Measurements from ENCODE around the gene IFITM10.

Gene IFITM10

DNA sequence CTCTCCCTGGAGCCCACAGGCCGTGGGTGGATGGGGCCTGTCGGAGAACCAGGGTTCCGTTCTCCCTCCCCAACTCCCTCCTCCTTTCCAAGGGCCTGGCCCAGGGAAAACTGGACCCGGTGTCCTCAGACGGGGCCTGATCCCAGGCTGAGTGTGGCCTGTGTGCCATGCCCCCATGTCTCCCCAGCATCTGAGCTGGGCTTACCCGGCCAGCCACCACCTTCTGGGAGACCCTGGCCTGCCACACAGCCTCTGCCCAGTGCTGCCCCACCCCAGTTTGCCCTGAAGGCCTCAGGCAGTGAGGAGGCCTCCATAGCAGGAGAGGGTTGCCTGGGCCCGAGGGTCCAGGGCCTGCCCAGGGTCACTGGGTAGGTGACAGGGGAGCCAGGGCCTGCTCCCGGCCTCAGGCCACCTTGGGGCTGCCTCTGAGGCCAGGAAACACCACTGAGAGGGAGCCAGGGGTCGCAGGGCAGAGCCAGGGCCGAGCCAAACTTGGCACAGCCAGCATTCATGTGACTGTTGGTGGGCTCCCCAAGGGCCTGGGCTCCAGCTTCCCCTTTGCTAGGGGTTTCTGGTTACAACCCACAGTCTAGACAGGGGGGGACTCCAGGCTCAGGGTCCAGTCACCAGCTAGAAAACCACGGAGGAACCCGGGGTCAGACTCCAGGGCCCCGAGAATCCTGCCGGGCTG, 590 bp upstream of the IFITM10 start:
- DNase-seq = no peak

DNA sequence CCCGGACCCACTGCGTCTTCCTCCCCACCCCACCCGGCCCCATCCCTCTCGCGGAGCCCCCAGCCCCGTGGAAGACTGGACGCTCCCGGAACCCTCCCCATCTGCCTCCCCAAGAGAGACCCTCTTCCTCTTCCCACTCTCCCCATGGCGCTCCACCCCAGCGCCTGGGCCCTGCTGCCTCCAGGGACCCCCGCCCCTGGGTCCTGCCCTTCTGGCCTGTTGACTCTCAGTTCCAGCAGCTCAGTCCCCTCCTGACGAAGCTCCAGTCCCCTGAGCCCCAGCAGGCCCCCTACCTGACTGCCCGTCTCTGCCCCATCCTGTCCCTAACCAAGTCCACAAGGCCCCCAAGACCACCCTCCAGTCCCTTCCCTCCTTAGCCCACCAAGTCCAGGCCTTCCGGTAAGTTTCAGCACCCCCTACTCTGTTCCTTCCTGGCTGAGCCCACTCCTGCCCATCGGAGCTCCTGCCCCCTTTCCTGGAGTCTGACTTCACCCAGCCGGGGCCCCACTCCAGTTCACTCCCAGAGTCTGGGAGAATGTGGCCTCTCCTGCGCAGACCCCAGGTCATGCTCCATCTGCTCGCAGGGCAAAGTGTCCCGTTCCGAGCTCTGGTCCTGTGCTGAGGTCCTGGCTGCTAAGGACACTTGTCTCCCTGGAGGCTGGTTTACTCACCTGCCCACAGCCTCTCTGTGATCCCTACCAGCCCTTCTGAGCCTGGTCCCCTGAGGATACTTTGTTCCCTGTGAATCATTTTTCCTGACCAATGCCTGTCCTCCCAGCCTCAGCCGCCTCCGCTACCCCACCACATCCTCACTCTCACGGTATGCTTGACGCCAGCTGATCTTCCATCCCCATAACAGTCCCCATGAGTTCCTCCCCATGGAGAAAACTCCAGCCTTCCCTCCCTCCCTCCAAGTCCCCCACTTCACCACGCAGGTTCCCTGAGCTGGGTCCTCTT, 722 bp downstream of the IFITM10 start:
- no peak for DNase-seq

DNA sequence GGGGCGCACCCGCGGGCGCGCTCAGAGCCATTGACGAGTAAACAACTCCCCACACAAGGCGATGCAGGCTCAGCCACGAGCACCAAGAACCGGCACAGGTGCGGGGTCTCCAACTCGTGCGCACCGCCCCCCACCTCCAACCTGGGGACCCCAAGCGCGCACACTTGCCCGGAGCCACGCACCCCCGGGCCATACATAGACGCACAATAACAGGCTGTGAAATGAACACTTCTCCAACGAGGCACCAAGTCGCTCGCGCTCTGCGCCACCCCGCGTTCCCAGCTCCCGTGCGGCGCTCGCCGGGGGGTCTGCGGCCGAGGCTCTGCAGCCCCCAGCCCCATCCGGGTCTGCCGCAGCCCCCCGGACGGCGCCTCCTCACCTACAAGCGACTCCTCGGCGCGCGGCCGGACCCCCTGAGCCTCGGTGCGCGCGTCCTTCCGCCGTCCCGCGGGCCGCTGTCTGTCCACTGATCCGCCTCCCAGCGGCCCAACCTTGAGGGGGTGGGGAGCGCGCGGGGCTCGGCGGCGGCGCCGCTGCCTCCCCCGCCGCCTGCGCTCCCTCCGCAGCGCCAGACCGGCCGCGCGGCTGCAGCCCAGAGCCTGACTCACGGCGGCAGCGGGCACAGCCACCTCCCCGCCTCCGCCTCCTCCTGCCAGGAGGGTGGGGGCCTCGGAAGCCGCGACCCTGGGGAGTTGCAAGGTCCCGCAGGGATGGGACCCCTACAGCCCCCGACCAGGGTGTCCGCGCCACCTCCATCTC, 1.6 kb downstream of the IFITM10 start:
- no peak for DNase-seq

DNA sequence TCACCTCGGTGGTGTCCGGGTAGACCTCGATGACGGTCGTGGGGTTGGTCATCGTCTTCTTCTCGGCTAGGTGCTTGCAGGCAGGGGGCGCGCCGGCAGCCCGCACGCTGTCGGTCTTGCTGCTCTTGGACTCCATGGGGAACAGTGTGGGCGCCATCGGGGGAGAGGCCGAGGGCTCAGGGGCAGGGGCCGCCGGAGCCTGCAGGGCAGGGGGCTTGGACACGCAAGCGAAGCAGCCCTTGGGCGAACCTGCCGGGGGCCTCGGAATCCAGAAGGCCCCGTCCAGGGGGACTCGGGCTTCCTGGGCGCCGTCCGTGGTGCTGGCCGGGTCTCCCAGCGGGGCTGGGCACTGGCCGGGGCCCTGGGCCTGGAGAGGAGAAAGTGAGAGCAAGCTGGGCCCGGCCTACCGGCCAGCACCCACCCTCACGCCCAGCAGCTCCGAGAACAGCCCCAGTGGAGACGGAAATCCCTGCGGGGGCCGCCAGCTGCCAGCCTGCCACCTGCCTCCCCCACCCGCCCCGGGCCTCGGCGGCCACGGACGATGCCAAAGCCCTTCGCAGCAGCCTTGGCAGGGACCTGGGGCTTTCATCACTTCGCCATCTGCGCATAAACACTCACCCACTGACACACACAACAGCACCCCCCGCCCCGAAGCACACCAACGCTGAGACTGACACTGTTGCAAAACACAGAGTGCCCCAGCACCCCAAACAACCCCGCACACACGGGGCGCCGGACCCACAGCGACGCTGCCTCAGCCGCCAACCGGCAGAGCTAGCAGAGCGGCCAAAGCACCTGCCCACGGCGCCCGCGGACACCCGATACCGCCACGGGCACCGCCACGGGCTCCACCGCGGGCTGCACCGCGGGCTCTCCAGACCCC, 2.4 kb downstream of the IFITM10 start:
- no peak for DNase-seq

DNA sequence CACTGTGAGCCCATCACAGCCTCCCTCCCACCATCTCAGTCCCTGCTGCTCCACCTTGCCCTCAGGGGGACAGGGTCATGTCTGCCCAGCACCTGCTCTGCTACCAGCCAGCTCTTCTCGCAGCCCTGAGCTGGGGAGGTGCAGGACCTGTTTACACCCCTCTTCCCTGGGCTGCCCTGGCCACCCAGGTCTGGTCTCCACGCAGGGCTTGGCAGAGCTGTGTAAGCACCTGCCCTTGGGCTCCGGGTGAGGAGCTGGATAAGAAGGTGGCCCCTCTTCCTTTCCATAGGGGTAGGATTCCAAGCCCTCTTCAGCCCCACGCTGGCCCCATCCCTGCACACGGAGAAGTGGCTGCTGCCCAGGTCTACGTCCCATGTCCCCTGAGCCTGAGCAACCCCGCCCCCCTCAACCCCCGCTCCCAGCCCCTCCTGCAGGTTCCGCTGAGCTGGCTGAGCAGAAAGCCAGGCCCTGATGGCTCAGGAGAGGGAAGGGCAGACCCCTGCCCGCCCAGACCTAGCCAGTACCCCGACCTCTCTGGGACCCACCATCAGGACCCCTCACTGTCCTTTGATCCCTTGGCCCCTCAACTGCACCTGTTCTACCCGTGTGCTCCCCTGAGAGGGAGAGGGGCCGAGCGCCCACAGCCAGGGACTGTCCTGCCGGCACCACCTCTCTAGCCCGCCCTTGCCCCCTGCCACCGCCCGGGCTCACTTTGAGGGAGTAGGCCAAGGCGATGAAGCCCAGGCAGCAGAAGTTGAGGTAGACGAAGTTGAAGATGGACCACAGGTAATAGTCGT, 3.2 kb downstream of the IFITM10 start:
- no peak for DNase-seq

DNA sequence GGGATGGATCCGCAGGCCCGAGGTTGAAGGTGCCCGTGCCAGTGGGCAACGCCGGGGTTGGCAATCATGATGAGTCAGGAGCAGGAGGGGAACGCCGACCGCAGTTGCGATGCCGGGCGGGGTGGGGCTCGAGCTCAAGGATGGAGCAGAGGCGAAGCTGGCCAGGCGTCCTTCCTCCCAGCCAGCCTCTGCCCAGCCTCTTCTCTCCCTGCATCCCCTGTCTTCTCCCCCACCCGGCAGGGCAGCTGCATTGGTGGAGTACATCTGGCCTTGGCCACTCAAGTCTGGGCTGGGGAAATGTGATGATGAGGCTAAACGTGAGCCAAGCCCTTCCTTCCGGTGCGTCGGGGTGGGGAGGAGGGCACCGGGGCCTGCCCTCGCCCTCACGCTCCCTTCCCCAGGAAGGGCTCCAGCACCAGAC, 3.9 kb downstream of the IFITM10 start:
- no peak for DNase-seq

DNA sequence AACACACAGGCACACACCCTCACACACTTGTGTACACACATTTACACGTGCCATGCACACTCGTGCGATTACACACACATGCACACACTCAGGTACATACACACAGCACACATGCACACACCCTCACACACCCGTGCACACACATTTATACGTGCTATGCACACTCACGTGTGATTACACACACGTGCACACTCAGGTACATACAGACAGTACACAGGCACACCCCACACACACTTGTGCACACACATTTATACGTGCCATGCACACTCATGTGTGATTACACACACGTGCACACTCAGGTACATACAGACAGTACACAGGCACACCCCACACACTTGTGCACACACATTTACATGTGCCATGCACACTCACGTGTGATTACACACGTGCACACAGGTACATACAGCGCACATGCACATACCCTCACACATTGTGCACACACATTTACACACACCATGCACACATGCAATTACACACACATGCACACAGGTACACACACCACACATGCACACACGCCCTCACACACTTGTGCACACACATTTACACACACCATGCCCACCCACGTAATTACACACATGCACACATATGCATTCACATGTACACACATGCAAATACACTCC, 4.6 kb downstream of the IFITM10 start:
- DNase-seq = no peak

DNA sequence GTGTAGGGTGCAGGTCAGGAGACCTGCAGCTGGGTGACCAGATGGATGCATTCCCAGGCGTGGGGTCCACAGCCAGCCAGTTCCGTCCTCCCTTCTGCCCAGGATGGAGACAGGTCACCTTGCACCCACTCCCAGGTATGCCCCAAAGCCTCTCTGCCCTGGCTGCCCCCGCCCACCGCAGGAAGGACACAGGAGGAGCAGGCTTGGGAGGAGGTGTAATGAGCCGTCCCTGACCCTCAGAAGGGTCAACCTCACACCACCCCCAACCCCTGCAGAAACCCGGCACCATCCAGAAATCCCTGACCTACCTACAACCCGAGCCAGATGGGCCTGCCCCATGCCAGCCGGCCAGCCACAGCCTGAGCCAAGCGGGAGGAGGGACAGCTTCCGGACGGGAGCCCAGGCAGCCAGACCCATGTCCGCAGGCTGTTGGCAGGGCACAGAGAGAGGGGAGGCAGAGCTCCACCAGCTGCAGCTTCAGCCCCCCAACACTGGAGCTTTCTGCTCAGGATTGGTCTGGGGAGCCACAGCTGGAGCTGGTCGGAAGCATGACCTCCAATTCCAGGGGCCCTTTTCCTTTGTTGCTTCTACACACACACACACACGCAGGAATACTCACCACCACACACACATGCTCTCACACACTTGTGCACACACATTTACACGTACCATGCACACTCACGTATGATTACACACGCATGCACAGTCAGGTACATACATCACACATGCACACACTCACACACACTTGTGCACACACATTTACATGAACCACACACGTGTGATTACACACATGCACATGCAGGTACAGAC, 5.3 kb downstream of the IFITM10 start:
- no peak for DNase-seq

DNA sequence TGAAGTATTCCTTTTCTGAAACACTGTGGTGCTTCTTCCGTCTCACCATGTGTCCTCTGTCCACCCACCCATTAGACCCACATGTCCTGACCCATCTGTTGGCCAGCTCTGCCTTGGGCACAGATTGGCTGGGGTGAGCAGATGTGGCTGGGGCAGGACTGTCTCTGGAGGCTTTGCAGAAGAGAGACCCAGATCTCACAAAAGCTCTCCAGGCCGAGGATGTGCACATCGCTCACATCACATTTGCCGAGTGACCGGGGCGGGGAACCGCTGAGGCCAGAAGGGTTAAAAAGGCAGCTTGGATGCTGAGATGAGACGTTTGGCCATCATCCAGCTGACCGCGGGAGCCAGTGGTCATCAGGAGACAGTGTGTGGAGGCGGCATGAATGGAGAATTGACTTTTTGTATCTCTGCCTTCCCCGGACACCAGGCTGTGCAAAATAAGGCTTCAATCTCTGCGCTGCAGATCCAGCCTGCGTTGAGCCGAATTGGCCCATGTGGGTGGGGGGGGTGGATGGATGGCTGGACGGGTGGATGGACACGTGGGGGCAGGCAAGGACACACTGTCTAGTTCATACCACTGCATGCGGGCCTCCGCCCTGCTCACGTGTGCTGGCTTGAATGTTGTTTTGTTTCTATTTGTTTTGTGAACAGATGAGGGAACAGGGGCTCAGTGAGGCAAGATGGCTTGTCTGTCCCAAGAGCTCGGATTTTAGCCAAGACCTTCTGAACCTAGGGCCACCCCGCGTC, 6.1 kb downstream of the IFITM10 start:
- DNase-seq = no peak

DNA sequence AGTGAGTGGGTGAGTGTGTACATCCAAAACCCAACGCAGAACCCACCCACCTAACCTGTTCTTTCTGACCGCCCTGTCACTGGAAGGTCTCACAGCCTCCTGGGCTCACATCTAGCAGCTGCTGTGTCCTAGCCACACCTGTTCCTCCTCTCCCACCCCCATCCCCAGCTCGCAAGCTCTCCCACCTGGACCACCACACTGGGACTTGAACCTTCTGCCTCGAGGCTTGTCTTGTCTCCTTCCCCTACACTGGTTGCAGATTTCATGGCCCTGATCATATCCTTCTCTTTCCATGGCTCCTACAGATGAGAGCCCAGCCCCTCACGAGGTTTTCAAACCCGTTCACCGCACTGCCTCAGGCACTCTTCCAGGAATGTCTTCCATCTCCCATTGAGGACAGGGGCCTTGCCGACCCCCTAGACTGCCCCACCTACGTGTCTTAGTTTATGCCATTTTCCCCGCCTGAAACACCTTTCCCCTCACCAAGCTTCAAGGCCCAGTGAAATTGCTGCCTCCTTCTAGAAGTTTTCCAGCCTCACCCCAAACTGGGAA, 6.7 kb downstream of the IFITM10 start:
- no peak for DNase-seq

DNA sequence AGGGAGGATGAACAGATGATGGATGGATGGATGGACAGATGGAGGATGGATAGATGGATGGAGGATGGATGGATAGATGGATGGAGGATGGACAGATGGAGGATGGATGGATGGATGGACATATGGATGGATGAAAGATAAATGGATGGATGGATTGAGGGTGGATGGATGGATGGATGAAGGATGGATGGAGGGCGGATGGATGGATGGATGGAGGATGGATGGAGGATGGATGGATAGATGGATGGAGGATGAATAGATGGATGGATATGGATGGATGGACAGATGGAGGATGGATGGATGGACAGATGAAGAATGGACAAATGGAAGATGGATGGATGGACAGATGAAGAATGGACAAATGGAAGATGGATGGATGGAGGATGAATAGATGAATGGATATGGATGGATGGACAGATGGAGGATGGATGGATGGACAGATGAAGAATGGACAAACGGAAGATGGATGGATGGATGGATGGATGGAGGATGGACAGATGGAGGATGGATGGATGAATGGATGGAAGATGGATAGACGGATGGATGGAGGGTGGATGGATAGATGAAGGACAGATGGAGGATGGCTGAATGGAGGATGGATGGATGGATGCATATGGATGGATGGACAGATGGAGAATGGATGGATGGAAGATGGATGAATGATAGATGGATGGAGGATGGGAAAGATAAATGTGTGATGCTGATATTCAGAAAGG, 7.4 kb downstream of the IFITM10 start:
- DNase-seq = no peak

DNA sequence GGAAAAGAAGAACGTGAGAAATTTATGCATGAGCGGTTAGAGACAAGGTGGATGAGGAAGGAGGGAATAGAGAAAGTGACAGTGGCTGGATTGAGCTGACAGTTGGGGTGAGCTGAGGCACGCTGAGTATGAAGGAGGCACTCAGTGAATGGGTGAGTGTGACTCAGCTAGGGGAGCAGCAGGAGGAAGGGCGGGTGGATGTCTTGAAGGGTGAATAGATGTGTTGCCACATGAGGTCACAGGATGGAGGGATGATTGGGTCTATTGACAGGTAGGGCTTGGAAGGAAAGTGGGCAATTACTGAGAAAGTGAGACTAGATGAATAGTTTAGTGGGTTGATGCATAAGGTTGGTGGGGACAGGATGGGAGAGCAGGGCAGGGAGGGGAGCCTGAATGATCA, 8.0 kb downstream of the IFITM10 start:
- no peak for DNase-seq

DNA sequence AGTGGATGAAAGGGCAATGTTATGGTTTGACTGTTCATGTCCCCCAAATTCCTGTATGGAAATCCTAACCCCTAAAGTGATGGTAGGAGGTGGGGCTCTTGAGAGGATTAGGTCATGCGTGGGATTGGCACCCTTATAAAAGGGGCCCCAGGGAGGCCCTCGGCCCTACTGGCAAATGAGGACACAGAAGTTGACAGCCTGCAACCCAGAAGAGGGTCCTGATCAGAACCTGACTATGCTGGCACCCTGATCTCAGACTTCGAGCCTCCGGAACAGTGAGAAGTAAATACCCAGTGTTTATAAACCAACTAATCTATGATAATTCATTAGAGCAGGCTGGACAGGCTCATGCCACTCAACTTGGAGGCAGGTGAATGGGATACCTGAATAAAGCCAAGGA, 8.7 kb downstream of the IFITM10 start:
- DNase-seq = no peak

DNA sequence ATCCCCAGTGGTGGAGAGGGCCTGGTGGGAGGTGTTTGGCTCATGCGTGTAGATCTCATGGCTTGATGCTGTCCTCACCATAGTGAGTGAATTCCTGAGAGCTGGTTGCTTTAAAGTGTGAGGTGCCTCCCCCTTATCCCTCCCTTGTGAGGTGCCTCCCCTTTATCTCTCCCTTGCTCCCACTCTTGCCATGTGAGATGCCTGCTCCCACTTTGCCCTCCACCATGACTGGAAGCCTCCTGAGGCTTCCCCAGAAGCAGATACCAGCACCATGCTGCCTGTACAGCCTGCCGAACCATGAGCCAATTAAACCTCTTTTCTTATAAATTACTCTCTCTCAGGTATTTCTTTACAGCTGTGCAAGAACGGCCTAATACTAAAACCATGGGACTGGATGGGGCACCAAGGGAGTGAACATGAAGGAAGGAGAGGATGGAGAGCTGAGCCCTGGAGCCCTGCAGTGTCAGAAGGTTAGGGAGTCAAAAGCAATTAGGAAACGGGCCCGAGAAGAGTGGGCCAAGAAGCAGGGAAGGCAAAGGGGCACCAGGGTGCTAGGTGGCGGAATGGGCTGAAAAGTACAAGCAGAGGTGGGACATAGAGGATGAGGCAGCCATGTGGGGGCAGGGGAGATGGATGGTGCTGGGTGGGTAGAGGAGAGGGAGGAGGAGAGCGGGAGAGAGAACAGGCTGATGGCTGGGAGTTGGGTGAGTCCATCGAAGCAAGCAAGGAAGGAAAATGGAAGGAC, 9.4 kb downstream of the IFITM10 start:
- no peak for DNase-seq

DNA sequence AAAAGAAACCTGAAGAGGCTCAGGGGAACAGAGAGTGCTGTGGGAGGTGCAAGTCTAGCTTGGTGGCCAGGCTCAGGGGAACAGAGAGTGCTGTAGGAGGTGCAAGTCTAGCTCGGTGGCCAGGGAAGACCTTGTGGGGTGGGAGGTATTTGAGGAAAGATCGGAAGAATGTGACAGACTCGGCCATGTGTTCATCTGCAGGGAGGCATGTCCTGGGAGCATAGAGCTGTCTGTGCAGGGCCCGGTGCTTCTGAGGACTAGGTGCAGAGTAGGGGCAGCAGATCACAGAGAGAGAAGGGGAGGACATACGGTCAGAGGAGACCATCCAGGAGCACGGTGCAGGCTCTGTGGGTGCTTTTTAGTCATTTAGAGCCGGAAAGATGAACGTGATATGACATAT, 10.8 kb downstream of the IFITM10 start:
- DNase-seq = no peak

DNA sequence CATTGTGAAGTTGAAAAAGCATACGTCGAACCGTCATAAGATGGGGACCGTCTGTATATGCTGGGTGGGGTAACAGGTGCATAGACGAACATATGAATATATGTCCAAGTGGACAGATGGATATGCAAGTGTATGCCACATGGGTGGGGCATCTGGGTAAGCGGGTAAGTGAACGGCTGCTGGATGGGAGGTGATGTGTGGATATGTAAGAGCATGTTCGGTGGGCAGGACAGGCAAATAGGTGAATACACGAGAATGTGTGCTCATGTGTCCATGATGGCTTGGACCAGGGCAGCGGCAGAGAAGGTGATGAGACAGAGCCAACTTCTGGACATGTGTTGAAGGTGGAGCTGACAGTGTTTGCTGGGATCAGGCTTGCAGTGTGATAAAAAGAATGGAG, 12.0 kb downstream of the IFITM10 start:
- DNase-seq = no peak

DNA sequence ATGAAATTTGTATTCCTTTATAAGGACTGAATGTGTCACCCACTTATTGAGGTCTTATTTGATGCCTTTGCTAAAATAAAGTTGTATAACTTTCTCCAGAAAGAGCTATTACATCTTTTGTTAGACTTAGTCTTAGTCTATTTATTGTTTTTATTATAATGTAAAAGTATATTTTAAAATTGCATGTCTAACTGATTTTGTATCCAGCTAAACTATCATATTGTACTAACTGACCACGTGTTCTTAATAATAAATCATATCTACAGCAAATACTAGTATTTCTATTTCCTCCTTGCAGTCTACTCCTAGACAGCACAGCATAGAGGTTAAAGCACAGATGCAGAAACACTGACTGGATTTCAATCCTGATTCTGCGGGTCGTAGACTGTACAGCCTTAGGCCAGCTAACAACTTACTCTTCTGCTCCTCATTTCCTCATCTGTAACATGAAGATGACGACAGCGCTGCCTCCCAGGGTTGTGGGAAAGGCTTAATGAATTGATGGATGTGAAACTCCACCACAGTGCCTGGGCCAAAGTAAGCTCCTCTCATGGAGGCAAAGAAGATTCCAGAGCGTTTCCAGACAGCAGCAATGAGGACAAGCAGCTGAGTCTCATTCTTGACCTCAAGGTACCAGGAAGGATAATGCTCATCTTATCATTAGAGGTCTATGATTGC, 13.2 kb downstream of the IFITM10 start:
- no peak for DNase-seq
